CD4-positive, alpha-beta memory T cell (primary cell): ENCODE measurements around the gene ADGRV1. TPM values are rescaled to one million over a fixed set of nuclear protein-coding genes. Genes with fewer than 3 reads are reported as not detected.

Experiments used
- CTCF ChIA-PET: fragments of 350-600 bp; sonication (Branson Sonifier 250); formaldehyde crosslinking; loops from one replicate; lab custom pipeline; 2021; ENCODE audit warnings: inconsistent platforms; ENCODE audit not compliant: partially characterized antibody; lab: Charles Lee
- POLR2A ChIA-PET: fragments of 350-600 bp; sonication (Branson Sonifier 250); formaldehyde crosslinking; loops from one replicate; lab custom pipeline; 2021; ENCODE audit not compliant: partially characterized antibody; lab: Charles Lee
- DNase-seq, 5 donors: peaks; one replicate each; pipeline versions ENCODE4 v3.0.0 to v3.0.0-alpha.2; 2020 to 2022; ENCODE audit warnings: mixed read lengths in 1 of 5
- H3K27ac ChIP-seq: one replicate; pipeline ENCODE4 v1.7.0; 2013; ENCODE audit warnings: low read depth, low read length
- H3K27me3 ChIP-seq: 2 replicates; pipeline ENCODE4 v1.7.0; 2013; ENCODE audit warnings: mild to moderate bottlenecking, low read length, moderate library complexity; ENCODE audit not compliant: insufficient read depth
- H3K36me3 ChIP-seq: 2 replicates; pipeline ENCODE4 v1.7.0; 2013; ENCODE audit warnings: mild to moderate bottlenecking, low read length, moderate library complexity; ENCODE audit not compliant: insufficient read depth
- H3K4me1 ChIP-seq: 2 replicates; pipeline ENCODE4 v1.7.0; 2013; ENCODE audit warnings: mild to moderate bottlenecking, low read length, moderate library complexity; ENCODE audit not compliant: insufficient read depth
- H3K4me3 ChIP-seq, 2 donors: one replicate each; pipeline ENCODE4 v1.7.0; 2013; ENCODE audit warnings: low read length in 2 of 2, mild to moderate bottlenecking in 1 of 2
- H3K9me3 ChIP-seq, 2 donors: one replicate each; pipeline ENCODE4 v1.7.0; 2013; ENCODE audit warnings: low read length in 2 of 2, control low read depth in 1 of 2; ENCODE audit not compliant: control insufficient read depth in 1 of 2
- H3K27ac Mint-ChIP-seq, 7 donors: one replicate each; pipeline ENCODE4 v1.8.0; 2020 to 2021; ENCODE audit warnings: mixed read lengths in 7 of 7, mild to moderate bottlenecking in 6 of 7, inconsistent platforms in 3 of 7, moderate library complexity in 3 of 7
- H3K27me3 Mint-ChIP-seq, 2 donors: one replicate each; pipeline ENCODE4 v1.8.0; 2020 to 2021; ENCODE audit warnings: mixed read lengths in 2 of 2
- H3K36me3 Mint-ChIP-seq, 2 donors: one replicate each; pipeline ENCODE4 v1.8.0; 2020 to 2021; ENCODE audit warnings: mixed read lengths in 2 of 2, inconsistent platforms in 1 of 2, mild to moderate bottlenecking in 1 of 2
- H3K4me1 Mint-ChIP-seq, 4 donors: one replicate each; pipeline ENCODE4 v1.8.0; 2020 to 2021; ENCODE audit warnings: mixed read lengths in 4 of 4, mild to moderate bottlenecking in 1 of 4
- H3K4me3 Mint-ChIP-seq, 8 donors: one replicate each; pipeline ENCODE4 v1.8.0; 2020 to 2021; ENCODE audit warnings: mixed read lengths in 8 of 8, mild to moderate bottlenecking in 7 of 8, moderate library complexity in 6 of 8, inconsistent platforms in 3 of 8
- H3K9me3 Mint-ChIP-seq, 8 donors: one replicate each; pipeline ENCODE4 v1.8.0; 2020 to 2021; ENCODE audit warnings: mixed read lengths in 8 of 8, mild to moderate bottlenecking in 5 of 8, inconsistent platforms in 3 of 8, moderate library complexity in 1 of 8
- intact Hi-C: fragments of 100-400 bp; cut with micrococcal nuclease; formaldehyde crosslinking; loops from one replicate; pipeline ENCODE4 v1.15.1; 2023
- polyA plus RNA-seq, 2 donors: library from polyadenylated mRNA; unstranded; fragments of 300-500 nt; fragmentation: Illumina TruSeq; gene quantifications; one replicate each; pipeline ENCODE4 v1.2.3, GENCODE V29; 2021
- total RNA-seq, 2 experiments: library from RNA; stranded (reverse); gene quantifications; one replicate each; pipeline ENCODE4 v1.2.3, GENCODE V29; 2021

Gene ADGRV1
- total and polyA plus RNA-seq, 4 experiments from 2014 or later = 0.09 to 0.22 TPM; not detected in 2

DNA sequence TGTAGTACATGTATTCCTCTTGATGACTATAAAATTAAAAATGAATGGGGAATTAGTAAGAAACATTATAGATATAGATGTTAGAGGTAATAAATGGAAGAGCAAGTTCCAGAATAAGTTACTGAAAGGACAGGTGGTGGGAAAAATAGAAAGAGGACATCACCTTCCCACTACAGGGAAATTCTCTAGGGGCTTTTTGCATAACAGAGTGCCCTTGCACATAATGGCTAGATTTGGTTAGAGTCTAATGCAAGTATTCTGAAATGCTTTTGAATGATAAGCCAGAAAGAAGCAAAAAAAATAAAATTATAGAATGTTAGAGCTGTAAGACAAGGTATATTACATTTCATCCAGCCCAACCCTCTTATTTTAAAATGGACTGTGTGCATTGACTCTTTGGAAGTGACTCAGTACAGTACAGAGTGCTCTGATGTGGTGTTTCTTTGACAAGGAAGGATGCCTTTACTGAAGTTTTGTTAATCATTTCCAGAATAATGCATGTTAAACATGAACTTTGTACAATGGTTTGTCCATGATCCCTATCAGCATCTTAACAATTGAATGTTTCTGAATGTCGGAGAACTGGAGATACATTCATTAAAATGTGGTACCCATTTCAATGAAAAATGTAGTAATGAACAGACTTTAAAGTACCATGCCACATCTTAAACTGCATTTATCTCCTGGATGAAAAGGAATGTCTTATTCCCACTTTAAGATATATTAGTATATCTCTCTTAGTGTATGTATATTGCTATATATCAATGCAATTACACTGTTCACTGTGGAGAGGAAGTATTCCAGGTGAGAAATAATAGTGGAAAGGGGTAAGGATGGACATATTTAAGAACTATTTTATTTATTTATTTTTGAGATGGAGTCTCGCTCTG lies 391.1 kb downstream of the ADGRV1 start:
- CTCF ChIA-PET = no interaction called here
- H3K36me3 Mint-ChIP-seq = no peaks in the 10 kb centered on the region
- H3K27ac Mint-ChIP-seq = no peak overlapping the region
- no peaks in the 10 kb centered on the region for H3K4me1 Mint-ChIP-seq
- no peak for DNase-seq
- Histone ChIP-seq H3K27me3 (no peaks in the 10 kb centered on the region), H3K9me3 (no peaks in the 10 kb centered on the region), H3K4me3 (no peak overlapping the region), H3K27ac (no peak overlapping the region), H3K36me3 (no peaks in the 10 kb centered on the region), H3K4me1 (no peaks in the 10 kb centered on the region)
- intact Hi-C loops = no loop called here
- POLR2A ChIA-PET = no interaction called here
- H3K27me3 Mint-ChIP-seq = peaks cover 4 to 6% of the 10 kb centered on the region in 2 donors
- H3K9me3 Mint-ChIP-seq = peaks cover 0 to 2% (median 0%) of the 10 kb centered on the region in 8 donors
- H3K4me3 Mint-ChIP-seq = no peak overlapping the region

DNA sequence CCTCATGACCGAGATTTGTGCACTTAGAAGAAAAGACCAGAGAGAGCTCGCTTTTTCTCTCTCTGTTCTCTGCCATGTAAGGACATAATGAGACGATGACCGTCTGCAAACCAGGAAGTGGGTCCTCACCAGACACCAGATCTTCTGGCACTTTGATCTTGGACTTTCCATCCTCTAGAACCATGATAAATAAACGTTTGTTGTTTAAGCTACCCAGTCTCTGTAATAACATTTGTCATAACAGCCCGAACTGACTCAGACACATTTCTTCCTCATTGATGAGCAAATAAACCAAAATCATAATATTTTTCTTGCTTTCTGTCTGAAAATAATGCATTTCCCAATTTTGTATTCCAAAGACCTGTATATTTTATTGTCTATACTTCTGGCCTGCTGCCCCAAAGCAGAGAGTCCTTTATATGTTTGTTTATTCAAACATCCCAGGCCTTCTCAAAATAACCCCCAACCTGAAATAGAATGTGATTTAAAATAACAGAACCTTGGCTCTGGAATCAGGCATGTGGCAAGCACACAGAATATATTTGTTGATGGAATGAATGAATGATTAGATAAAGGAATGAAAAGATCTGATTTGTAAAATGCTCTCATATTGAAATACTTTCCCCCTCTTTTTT lies 396.5 kb downstream of the ADGRV1 start:
- H3K27me3 ChIP-seq = no peaks in the 10 kb centered on the region
- Mint-ChIP-seq H3K9me3 (peaks cover 0 to 3% (median 0%) of the 10 kb centered on the region in 8 donors), H3K4me1 (no peaks in the 10 kb centered on the region), H3K27me3 (peaks cover 8 to 11% of the 10 kb centered on the region in 2 donors), H3K4me3 (no peak overlapping the region), H3K27ac (no peak overlapping the region), H3K36me3 (no peaks in the 10 kb centered on the region)
- no peak overlapping the region for H3K27ac ChIP-seq
- ChIA-PET POLR2A (no interaction called here), CTCF (no interaction called here)
- DNase-seq = no peak
- no peaks in the 10 kb centered on the region for H3K9me3 ChIP-seq
- no peaks in the 10 kb centered on the region for H3K4me1 ChIP-seq
- no peaks in the 10 kb centered on the region for H3K36me3 ChIP-seq
- intact Hi-C loops = no loop called here
- no peak overlapping the region for H3K4me3 ChIP-seq

DNA sequence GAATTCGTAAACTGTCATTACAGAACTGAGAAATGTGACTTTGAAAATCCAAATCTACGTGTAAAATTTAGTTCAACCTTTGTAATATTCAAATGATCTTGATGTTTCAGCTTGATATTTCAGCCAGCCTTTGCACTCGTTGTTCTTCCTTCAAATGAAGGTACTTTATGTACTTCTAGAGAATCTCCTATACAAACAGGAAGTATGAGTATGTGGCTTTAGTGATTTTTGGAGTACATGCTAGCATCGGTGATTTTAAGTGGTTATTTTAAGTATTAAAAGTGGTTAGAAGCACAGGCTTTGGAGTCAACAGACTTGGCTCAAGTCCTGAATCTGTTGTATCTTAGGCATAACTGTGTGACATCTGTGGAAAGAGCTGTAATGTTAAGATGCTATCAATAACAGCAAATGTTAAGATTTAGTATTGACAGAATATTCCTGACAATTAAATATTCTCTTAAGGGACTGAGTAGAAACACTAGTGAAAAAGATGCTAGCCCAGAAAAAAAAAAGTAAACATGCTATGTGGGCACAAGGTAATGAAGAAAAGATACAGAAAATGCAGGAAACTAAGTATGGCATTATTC lies 398.0 kb downstream of the ADGRV1 start:
- peaks cover 0 to 3% (median 0%) of the 10 kb centered on the region in 8 donors for H3K9me3 Mint-ChIP-seq
- no peak overlapping the region for H3K4me3 ChIP-seq
- peaks cover 8 to 11% of the 10 kb centered on the region in 2 donors for H3K27me3 Mint-ChIP-seq
- no peaks in the 10 kb centered on the region for H3K36me3 Mint-ChIP-seq
- H3K27ac ChIP-seq = no peak overlapping the region
- H3K4me3 Mint-ChIP-seq = no peak overlapping the region
- H3K27ac Mint-ChIP-seq = no peak overlapping the region
- no peaks in the 10 kb centered on the region for H3K27me3 ChIP-seq
- intact Hi-C loops = no loop called here
- no peaks in the 10 kb centered on the region for H3K36me3 ChIP-seq
- no peak for DNase-seq
- CTCF ChIA-PET = no interaction called here
- H3K9me3 ChIP-seq = no peaks in the 10 kb centered on the region
- H3K4me1 ChIP-seq = no peaks in the 10 kb centered on the region
- no peaks in the 10 kb centered on the region for H3K4me1 Mint-ChIP-seq
- POLR2A ChIA-PET = no interaction called here

DNA sequence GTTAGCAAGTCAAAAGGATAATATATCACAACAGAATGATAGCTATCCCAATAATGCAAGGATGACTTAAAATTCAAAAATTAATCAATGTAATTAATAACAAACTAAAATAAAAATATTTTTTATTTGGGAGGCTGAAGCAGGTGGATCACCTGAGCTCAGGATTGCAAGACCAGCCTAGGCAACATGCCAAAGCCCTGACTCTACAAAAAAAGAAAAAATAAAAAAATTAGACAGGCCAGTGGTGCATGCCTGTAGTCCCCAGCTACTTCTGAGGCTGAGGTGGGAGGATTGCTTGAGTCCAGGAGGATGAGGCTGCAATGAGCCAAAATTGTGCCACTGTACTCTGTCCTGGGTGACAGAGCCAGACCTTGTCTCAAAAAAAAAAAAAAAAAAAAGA lies 399.3 kb downstream of the ADGRV1 start:
- Histone ChIP-seq H3K4me3 (no peak overlapping the region), H3K4me1 (no peaks in the 10 kb centered on the region), H3K27me3 (no peaks in the 10 kb centered on the region), H3K9me3 (no peaks in the 10 kb centered on the region), H3K27ac (no peak overlapping the region), H3K36me3 (no peaks in the 10 kb centered on the region)
- H3K27ac Mint-ChIP-seq = no peak overlapping the region
- peaks cover 0 to 3% (median 0%) of the 10 kb centered on the region in 8 donors for H3K9me3 Mint-ChIP-seq
- ChIA-PET CTCF (no interaction called here), POLR2A (no interaction called here)
- no peak for DNase-seq
- intact Hi-C loops = no loop called here
- H3K27me3 Mint-ChIP-seq = peaks cover 5 to 10% of the 10 kb centered on the region in 2 donors
- no peaks in the 10 kb centered on the region for H3K4me1 Mint-ChIP-seq
- no peaks in the 10 kb centered on the region for H3K36me3 Mint-ChIP-seq
- H3K4me3 Mint-ChIP-seq = no peak overlapping the region

DNA sequence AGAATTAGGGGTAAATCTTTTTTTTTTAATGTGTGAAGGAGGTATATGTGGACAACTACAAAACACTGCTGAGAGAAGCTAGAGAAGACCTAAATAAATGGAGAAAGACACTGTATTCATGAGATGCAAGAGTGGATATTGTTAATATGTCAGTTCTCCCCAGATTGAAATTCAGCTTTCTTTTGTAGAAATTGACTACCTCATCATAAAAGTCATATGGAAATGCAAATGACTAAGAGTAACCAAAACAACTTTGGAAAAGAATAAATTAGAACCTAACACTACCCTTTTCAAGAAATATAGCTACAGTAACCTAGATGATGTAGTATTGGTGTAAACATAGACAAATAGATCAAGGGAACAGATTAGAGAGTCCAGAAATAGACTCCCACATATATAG lies 400.7 kb downstream of the ADGRV1 start:
- Mint-ChIP-seq H3K27ac (no peak overlapping the region), H3K27me3 (peaks cover 6 to 11% of the 10 kb centered on the region in 2 donors), H3K9me3 (peaks cover 0 to 3% (median 0%) of the 10 kb centered on the region in 8 donors), H3K36me3 (no peaks in the 10 kb centered on the region), H3K4me3 (no peak overlapping the region), H3K4me1 (no peaks in the 10 kb centered on the region)
- intact Hi-C loops = no loop called here
- H3K27ac ChIP-seq = no peak overlapping the region
- ChIA-PET CTCF (no interaction called here), POLR2A (no interaction called here)
- H3K36me3 ChIP-seq = no peaks in the 10 kb centered on the region
- H3K4me3 ChIP-seq = no peak overlapping the region
- H3K4me1 ChIP-seq = no peaks in the 10 kb centered on the region
- H3K27me3 ChIP-seq = no peaks in the 10 kb centered on the region
- DNase-seq = no peak
- no peaks in the 10 kb centered on the region for H3K9me3 ChIP-seq

DNA sequence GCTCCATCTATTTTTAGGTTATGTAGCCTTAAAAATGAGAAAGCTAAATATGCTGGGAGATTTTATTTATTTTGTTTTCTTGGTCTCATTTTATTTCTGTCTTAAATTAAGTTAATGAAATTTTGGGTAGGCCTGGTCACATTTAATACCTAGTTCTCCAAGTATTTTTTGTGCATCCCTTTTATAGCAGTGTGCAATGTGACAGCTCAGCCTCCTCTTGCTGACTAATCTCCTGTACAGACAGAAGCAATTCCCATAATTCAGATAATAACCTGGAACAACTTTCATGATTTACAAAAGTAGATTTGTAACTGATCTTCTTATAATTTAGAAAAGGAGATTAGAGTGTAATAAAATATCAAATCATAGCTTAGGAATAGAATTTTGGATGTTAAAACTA lies 403.9 kb downstream of the ADGRV1 start:
- POLR2A ChIA-PET = no interaction called here

DNA sequence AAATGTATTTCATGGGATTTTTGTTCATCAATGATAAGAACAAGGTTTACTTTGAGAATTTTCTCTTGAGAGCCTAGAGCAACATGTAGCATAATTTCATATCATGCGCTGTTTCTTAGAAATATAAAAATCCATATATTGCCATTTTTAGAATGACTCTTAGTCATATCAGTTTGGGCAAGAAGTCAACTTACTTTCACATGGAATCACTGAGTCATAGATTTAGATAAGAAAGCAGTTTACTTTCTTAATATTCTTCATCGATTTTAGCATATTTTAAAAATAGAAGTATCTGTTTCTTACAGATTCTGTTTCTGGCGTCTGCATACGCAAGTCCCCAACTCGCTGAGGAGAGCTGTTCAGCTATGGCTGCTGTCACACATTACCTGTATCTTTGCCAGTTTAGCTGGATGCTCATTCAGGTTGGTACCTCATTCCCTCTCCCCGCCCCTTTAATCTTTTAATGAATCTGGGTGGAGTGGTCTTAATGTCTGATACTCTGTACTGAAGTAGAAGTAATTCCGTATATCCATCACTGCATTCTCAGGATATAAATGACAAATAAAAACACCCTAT lies 406.6 kb downstream of the ADGRV1 start:
- peaks cover 16 to 17% of the 10 kb centered on the region in 2 donors for H3K27me3 Mint-ChIP-seq
- no peaks in the 10 kb centered on the region for H3K27me3 ChIP-seq
- CTCF ChIA-PET = no interaction called here
- peaks cover 0 to 5% (median 3%) of the 10 kb centered on the region in 8 donors for H3K9me3 Mint-ChIP-seq
- H3K4me1 Mint-ChIP-seq = no peaks in the 10 kb centered on the region
- H3K36me3 ChIP-seq = no peaks in the 10 kb centered on the region
- H3K27ac ChIP-seq = no peak overlapping the region
- H3K9me3 ChIP-seq = no peaks in the 10 kb centered on the region
- POLR2A ChIA-PET = no interaction called here
- H3K27ac Mint-ChIP-seq = no peak overlapping the region
- no peak overlapping the region for H3K4me3 Mint-ChIP-seq
- H3K4me1 ChIP-seq = no peaks in the 10 kb centered on the region
- no peak overlapping the region for H3K4me3 ChIP-seq
- intact Hi-C loops = no loop called here
- no peaks in the 10 kb centered on the region for H3K36me3 Mint-ChIP-seq
- DNase-seq = no peak

More for the DNA sequence above, 403.9 kb downstream of the ADGRV1 start:
- Histone ChIP-seq H3K36me3 (no peaks in the 10 kb centered on the region), H3K27ac (no peak overlapping the region), H3K4me3 (no peak overlapping the region), H3K27me3 (no peaks in the 10 kb centered on the region), H3K4me1 (no peaks in the 10 kb centered on the region), H3K9me3 (no peaks in the 10 kb centered on the region)
- CTCF ChIA-PET = no interaction called here
- no peak for DNase-seq
- Mint-ChIP-seq H3K4me3 (no peak overlapping the region), H3K36me3 (no peaks in the 10 kb centered on the region), H3K27ac (no peak overlapping the region), H3K4me1 (no peaks in the 10 kb centered on the region), H3K27me3 (peaks cover 19 to 21% of the 10 kb centered on the region in 2 donors), H3K9me3 (peaks cover 0 to 2% (median 0%) of the 10 kb centered on the region in 8 donors)
- intact Hi-C loops = no loop called here
